Activated CD4-positive, alpha-beta T cell treated with anti-CD3 and anti-CD28 coated beads, Interleukin-2, Interleukin-4, amounts not matched to agents 100 ng/mL and 50 ng/mL, durations not matched to agents 16 hours and 8 hours (primary cell): ENCODE data around the gene NAA20.

ENCODE experiments used
- DNase-seq: peaks from one replicate; pipeline ENCODE4 v3.0.0-alpha.2; 2020; ENCODE audit warnings: low spot score

Gene NAA20

DNA sequence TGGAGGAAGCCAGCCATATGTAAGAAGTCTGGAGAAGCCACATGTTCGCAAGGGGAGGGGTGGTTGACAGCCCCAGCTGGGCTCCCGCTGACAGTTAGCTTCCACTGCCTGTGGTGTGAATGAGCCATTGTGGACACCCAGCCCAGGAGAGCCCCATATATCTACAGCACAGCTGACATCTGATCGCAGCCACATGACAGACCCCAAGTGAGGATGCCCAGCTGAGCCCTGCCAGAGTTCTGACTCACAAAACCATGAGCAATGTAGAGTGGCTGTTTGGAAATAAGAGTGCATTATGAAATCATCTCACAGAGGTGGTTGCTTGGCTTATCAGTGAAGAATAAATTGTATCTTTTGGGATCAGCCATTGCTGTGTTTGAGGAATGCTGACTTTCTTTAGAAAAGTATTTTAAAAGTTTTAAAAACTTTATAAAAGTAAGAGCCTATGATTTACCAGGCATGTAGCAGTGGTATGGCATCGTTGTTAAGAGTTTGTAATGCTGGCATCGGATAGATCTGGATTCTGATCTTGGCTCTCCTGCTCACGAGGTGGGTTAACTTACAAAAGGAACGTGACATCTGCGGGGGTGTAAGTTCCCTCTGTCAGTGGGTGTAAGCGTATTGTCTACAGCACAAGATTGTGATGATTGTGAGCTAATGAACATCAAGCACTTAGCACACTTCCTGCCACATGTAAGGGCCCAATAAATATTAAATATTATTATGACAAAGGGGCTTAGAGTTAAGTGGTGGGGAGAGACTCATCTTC lies 59.3 kb downstream of the NAA20 start:
- no peak for DNase-seq

DNA sequence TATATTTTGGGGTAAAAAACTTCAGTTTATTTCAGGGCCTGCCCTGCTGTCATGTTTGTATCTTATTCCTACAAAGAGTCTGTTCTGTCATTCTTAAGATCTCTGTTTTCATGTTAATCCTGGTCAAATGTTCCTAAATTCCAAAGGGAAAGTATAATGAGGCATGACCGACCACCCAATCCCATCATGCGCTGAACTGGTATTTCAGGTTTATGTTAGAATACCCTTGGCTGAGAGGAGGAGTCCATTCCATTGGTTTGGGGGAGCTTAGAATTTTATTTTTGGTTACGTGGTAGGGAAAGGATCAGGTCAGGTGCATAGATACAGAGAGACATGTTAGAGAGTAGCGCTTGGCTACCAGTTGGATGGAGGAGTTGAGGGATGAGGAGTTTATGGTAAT lies 60.9 kb downstream of the NAA20 start:
- DNase-seq: no peak

DNA sequence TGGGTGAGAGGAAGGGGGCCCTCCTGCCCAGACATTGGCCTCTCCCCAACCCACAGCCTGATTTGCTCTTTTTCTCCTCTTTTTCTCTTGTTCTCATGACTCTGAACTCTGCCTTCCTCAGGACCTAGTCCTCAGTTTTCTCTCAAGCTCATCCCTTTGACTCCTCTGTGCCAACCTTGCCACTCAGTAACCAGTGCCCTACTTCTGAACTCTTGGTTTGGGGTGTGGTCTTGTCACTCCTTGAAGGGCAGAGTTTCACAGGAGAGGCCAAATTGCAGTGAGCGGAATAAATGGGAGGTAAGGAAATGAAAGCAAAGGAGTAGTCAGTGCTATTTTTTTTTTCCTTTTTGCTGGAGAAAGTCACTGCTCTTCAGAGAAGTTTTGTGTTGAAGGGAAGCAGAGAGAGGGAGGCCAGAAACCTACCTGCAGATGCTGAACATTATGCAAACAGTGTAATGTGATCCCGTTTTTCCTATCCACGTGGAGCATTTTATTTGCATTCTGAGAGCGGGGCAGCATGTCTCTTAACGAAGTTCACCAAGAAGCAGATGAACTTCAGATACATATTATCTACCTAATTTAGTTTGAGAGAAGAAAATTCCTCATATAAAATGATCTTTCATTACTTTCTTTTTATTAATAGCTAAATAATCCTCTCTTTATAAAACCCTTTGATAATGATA lies 62.1 kb downstream of the NAA20 start:
- no peak for DNase-seq
